Embryonic facial prominence (tissue), 1 donor: Measurements from ENCODE around the gene WIPF3.

ENCODE experiments used
- DNase-seq: peaks from one replicate; pipeline ENCODE4 v3.0.0-alpha.2; 2016; ENCODE audit errors: extremely low spot score

Gene WIPF3

DNA sequence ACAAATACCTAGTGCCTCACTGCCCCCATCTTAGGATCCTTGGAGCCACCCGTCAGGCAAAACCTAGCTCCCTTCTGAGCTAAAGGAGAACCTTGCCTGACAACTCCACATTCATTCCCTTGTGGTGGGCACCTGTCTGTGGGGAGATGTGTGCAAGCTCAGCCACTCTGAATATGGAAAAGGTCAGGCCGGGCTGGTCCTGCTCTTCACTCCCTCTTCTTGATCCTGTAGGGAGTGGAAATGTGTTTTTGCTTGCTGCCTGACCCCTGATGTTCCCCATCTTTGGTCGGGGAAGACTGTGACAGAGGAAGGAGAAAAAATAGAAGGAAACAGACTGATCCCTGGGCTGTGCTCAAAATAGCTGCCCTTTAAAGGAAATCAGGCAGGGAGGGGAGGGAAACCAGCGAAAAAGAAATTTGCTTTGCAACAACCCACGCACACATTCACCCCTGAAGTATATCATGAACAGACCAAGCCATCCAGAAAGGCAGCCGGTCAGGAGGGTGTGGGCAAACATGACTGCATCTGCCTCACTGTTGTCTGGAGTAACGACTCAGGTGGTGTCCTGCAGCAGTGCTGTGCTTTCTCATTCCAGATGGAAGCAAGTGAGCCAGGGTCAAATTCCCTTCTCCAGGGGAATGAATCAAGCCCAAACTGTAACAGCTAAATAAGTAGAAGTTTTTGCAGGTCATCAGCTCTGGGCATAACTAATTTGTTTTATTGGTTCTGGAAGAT, 109.3 kb downstream of the WIPF3 start:
- DNase-seq: no peak

DNA sequence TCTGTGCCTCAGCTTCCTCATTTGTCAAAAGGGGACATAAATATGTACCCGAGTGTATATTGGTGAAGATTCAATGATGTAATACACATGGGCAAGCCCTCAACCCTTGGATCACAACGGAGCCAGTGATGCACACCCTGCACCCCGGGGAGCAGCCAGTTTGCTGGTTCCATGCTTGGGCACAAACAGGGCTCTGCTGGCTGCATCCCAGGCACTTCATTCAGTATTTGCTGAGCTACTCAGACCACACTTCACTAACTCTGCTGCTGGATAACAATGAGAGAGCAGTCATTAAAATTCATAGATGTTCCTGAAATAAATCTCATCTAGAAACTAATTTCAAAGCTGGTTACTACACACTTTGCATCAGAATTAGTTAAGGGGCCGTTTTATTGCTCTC, 111.3 kb downstream of the WIPF3 start:
- no peak for DNase-seq

DNA sequence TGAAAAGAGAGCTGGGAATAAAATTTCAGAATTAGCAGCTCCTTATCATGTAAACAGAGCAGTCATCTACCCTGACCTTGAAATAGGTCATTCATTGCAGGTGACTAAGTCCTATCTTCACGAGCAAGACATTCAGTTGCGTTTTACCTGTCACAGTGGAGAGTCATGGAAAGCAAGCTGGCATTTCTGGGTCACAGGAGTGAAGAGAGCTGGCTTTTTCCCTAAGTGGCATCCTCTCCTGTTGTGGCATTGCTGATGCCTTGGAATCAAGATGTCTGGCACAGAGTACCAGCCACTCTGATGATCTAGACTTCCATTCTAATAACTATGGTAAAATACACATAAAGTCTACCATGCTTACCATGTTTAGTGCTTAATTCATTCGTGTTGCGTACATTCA, 112.5 kb downstream of the WIPF3 start:
- DNase-seq: no peak

GRCh38 chr7:29919790-29920189, 113.5 kb downstream of the WIPF3 start:
- no peak for DNase-seq

DNA sequence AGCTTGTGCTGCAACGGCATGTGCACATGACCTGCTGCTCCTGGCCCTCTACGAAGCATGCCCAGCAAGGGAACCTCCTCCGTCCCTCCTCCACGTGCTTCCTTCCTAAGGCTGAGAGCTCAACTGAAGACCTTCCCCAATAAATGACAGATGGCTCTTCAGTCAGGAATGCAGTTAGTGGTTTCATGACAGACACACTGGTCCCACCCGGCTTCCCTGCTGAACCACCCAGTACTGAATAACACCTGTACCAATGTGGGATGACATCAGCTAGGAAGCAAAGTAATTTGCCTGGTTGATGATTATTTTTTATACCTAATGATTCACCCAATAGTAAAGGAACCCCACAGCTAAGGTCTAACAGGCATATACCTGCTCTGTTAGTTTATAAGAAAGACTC, 114.2 kb downstream of the WIPF3 start:
- no peak for DNase-seq

GRCh38 chr7:29921404-29922010, 115.2 kb downstream of the WIPF3 start:
- peak; percentile 16 for DNase-seq

DNA sequence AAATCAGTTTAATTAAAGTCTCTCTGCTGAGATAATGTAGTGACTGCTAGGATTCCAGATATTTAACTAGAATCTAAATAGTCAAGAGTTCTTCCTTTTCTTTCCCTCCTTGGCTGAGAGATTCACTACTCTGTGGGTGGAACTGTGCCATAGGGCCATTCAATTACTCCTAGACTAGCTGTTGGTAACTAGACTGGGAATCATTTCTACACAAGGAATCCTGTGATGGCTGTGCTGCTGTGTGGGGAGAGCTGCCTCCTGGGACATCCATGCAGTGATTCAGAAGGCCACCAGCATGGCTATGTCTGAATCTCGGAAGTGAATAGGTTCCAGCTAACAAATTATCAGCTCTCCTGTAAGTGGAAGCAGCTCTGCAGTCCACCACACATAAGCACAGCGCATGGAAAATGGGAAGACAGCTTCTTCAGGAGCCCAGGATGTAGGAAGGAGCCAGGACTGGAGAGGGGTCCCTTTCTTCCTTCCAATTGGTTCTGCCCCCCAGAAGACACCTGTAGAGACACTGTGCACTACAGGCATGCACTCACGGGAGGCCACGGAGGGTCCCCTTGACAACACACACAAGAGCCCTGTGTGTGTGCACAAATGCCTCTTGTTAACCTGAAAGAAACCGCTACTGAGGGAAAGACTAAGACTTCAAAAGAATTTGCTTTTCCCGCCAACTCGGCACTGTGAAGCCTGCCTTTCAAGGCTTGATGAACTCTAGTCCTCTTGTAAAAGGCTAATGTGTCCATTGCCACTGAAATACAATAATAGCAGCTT, 116.8 kb downstream of the WIPF3 start:
- no peak for DNase-seq

DNA sequence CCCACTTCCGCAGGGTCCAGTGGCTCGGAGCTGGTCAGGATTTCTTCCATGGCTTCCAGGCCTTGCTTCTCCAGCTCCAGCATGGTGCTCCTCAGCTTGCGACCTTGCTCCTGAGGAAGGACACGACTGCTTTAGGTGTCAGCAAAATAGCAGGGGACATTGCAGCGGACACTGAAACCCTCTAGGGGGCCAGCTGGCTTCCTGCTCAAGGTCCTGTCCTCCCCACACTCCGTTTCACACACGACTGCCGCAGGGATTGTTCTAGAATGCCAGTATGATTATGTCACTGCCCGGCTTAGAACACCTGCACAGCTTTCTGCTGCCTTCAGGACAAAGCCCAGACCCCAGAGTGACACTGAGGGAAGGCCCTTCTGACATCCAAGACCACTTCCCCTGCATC, 117.7 kb downstream of the WIPF3 start:
- DNase-seq: no peak

DNA sequence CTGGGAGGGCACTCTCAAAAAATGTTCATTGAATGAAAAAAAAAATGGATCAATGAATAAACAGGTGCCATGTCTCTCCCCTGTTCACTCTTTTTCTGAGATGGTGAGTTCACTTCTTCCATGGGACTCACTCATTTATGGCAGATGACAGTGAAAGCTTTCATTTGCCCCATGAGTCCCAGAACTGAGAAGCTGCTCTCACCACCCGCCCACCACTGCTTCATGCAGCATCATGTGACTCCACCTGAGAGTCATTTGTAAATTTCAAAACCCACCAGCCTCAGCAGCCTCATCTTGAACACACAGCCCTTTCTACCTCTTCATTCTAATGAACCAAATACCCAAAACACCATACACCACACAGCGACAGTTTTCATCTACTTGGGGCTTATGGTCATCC, 118.4 kb downstream of the WIPF3 start:
- DNase-seq: no peak

DNA sequence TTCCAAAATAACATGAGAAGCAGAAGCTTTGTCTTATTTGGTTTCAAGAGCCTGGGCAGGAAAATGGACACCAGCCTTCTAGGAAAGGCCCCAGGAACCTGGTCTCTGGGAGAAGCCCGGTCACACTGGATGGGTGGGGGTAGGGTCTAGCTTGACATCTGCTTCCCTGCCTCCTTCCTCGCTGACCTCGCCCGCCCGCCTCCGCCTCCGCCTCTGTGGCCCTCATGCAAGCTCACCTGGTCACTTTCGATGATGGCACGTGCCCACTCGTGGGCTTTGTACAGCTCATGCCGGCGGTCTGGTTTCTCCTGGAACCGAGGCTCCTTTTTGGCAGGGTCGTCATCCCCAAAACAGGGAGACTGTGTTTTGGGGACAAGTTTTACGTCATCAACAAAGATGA, 119.9 kb downstream of the WIPF3 start:
- no peak for DNase-seq

DNA sequence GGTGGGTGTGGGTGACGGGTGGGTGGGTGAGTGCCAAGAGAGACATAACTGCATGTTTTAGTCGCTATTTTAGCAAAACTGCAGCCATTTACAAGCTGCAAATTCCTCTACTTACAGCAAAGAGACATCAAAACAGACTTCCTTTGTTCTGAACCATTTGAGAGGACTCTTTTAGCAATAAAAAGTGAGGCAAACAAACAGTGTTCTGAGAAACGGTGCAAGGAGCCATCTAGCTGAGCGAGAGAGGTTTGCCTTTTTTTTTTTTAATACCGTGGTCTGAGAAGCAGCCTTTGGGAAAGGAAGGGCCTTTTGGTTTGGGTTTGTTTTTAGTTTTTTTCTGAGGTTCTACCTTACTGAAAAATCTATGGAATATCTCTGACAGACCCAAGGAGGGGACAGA, 120.4 kb downstream of the WIPF3 start:
- DNase-seq: no peak

DNA sequence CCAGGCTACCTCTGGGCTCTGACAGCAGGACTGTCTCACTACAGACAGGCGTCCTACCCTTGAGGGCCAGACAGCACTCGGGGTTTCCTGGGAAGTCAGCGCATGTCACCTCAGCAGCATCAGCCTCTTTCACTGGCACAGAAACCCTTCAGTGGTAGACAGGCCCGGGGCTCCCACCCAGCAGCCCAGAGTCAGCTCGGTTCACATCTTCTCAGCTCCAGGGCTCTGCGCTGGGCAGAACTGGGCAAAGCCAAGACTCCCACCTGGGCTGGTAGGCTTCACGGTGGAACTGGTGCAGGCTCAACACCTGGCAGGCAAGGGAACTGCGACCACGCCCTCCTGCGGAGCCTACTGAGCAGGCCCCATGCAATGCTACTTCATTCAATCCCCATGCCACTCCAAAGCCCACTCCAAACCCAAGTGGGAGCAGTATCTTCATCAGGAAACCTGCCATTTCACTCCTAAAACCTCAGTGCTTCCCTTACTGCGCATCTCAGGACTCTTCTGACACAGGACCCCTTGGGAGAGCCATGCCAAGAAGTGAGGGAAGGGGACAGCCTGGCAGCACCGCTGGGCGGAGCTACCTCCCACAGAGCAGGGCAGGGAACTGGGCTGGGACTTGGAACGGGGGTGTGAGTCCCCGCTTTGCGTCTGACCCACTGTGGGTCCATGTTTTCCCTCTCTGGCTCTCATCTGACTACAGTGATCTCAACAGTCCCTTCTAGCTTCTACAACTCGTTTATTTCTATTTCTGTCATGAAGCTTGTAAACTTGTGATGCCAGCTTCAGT, 122.9 kb downstream of the WIPF3 start:
- DNase-seq: no peak

DNA sequence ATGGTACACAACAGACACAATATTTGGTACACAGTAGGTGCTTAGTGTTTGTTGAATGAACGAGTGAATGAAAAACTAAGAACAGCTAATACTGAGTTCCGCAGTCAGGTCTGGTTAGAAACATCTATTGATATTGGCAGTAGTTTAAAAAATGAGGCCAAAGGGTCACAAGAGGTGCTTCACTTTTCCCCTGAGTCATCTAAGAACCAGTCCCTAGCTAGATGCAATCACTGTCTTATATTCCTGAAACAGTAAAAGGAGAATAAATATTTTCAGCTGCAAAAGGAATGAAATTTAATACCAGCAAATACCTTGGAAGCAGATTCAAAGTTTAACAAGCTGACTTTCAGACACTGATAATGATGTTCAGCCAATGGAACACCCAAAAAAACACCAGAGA, 128.8 kb downstream of the WIPF3 start:
- no peak for DNase-seq

DNA sequence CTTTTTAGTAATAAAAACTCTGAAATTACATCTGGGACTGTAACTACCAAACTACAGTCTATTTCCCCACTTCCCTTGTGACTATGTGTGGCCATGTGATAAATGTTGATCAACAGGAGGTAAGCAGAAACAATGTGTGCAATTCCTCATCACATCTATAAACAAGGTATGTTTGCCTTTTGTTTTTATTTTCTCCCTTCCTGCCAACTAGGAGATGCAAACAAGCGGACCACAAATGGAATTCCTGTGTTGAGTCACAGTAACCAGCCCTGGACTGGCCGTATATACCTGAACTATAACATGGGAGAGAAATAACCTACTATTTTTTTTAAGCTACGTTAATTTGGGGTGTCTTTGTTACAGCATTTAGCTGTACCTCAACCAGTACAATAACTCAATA, 130.8 kb downstream of the WIPF3 start:
- no peak for DNase-seq

DNA sequence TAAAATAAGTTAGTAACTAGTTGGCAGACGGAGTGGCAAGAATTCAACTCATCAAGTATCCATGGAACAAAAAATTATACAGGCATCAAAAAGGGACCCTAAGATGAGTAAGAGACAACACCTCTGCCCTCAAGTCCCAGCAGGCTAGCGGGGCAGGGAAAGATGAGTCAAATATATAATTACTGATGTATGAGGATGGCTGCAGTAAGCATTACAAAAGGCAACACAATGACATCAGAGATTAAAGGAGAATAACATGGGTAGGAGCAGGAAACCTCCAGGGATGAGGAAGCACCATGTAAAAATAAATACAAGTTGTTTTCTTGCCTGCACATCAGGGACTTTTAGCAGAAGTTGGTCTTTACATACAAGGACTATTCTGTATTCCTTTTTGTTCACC, 133.9 kb downstream of the WIPF3 start:
- no peak for DNase-seq

DNA sequence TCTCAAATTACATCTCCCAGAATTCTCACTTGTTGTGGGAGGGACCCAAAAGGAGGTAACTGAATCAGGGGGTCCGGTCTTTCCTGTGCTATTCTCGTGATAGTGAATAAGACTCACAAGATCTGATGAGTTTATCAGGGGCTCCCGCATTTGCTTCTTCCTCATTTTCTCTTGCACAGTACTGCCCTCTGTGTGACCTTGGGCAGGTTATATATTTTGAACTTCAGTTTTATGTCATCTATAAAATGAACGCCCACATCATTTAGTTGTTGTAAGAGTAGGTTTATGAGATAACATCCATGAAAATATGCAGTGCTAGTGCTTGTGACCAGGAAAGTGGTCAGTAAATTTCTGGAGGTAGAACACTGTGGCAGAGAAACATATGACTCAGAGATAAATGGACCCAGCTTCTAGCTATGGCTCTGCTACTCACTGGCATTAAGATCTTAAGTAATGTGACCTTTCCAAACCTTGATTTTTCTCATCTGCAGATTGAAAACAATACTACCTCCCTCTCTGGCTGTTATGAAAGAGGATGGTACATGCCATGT, 139.0 kb downstream of the WIPF3 start:
- DNase-seq: no peak

- DNase-seq: no peak
Measured at GRCh38 chr7:29946428-29947186, 140.3 kb downstream of the WIPF3 start.

DNA sequence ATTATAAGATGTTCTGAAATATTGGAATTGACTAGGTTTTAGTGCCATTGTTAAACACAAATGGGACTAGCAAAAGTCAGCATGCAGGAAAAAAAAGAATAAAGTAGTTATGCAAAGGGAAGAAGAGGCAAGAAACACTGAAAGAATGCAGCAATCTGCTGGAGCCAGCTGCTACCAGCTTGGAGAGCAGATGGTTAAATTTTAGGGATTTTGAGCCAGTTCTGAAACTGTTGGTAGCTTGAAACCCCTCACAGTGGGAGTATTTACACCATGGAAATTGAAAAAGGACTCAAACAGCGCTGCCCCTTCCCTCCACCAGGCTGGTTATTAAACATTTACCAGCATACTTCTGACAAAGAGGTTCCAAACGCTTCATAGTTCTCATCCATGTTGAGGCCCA, 142.3 kb downstream of the WIPF3 start:
- no peak for DNase-seq

- DNase-seq: no peak
Measured at GRCh38 chr7:29950480-29950879, 144.2 kb downstream of the WIPF3 start.

DNA sequence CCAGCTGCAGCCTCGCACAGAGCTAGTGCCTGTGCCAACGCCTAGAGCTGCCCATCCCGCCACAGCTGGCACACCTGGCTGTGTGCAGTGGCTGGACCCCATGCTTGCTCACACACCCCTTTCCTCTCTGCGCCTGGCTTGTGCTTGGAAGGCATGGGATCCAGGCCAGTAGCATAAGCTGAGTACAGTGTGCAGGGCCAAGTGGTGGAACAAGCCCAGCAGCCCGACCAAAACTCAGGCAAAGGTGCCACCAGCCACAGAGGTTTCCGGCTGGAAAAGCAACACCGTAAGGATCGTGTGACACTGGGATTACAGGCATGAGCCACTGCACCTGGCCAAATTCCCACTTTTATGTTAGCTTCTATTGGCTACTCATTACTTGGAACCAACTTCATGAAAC, 144.9 kb downstream of the WIPF3 start:
- DNase-seq: no peak

DNA sequence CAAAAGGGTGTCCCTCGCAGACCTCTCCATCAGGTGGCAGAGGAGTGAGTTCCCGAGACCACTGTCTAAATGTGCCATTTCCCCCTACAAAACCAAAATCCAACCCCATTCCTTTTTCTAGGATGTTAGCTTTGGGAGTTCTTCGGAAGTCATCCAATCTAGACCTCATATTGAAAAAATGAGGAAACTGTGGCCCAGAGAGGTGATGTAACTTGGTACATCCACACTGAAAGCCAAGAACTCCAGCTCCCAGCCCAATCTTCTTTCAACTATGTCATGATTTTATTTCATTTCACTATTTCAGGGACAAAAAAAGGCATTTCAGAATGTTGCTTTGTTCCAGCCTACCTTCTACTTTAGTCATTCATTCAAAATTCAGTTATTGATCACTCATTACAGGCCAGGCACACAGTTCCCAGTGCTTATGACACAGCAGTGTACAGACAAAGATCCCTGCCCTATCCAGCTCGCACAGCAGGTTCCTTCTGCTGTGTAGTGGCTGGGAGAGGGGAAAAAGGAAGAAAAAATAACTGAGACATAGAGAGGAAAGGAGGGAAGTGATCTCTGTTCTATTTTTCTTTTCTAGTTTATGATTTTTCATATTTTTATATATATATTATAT, 147.5 kb downstream of the WIPF3 start:
- no peak for DNase-seq
